Measurements from ENCODE around the gene CHMP3.
"Not testable (repeated sequence)": the region's sequence is repeated elsewhere in the genome, so short reads cannot be mapped to it uniquely, and the experiment has no call there.

CHMP3 gene

GRCh38 chr2:86512892-86513291, 50.4 kb downstream of the CHMP3 start:
- FAIRE-seq, result no peak
- no peak for DNase-seq (ENCODE audit: low spot score)

GRCh38 chr2:86512034-86512433, 51.2 kb downstream of the CHMP3 start:
- DNase-seq (ENCODE audit: low spot score), result no peak
- no peak for FAIRE-seq

GRCh38 chr2:86510436-86510933, 52.8 kb downstream of the CHMP3 start:
- FAIRE-seq (no peak), DNase-seq (ENCODE audit: low spot score) (no peak)

GRCh38 chr2:86507600-86507999, 55.6 kb downstream of the CHMP3 start:
- DNase-seq (ENCODE audit: low spot score) (no peak), FAIRE-seq (no peak)

- FAIRE-seq (no peak), DNase-seq (ENCODE audit: low spot score) (no peak)
These were observed 62.7 kb downstream of the CHMP3 start for GRCh38 chr2:86500325-86501083.

GRCh38 chr2:86499326-86499725, 63.9 kb downstream of the CHMP3 start:
- DNase-seq (ENCODE audit: low spot score) (no peak), FAIRE-seq (no peak)

GRCh38 chr2:86498468-86499260, 64.6 kb downstream of the CHMP3 start:
- no peak for DNase-seq (ENCODE audit: low spot score)

GRCh38 chr2:86496391-86496790, 66.9 kb downstream of the CHMP3 start:
- DNase-seq (ENCODE audit: low spot score), result not testable (repeated sequence)

More at GRCh38 chr2:86498468-86499260, 64.6 kb downstream of the CHMP3 start:
- FAIRE-seq, result no peak

GRCh38 chr2:86492048-86492453, 71.2 kb downstream of the CHMP3 start:
- DNase-seq (ENCODE audit: low spot score) (no peak), FAIRE-seq (no peak)

More at GRCh38 chr2:86496391-86496790, 66.9 kb downstream of the CHMP3 start:
- not testable (repeated sequence) for FAIRE-seq

GRCh38 chr2:86491088-86491487, 72.2 kb downstream of the CHMP3 start:
- DNase-seq (ENCODE audit: low spot score) (no peak), FAIRE-seq (no peak)

GRCh38 chr2:86490245-86490644, 73.0 kb downstream of the CHMP3 start:
- DNase-seq (ENCODE audit: low spot score) (no peak), FAIRE-seq (no peak)

- no peak for DNase-seq (ENCODE audit: low spot score)
- no peak for FAIRE-seq
These were observed 73.7 kb downstream of the CHMP3 start for GRCh38 chr2:86489542-86489941.

- no peak for DNase-seq (ENCODE audit: low spot score)
These were observed 74.5 kb downstream of the CHMP3 start for GRCh38 chr2:86488561-86489250.

GRCh38 chr2:86487062-86487461, 76.2 kb downstream of the CHMP3 start:
- FAIRE-seq, result no peak

More at GRCh38 chr2:86488561-86489250, 74.5 kb downstream of the CHMP3 start:
- FAIRE-seq, result no peak

GRCh38 chr2:86485802-86486201, 77.4 kb downstream of the CHMP3 start:
- FAIRE-seq (no peak), DNase-seq (ENCODE audit: low spot score) (no peak)

More at GRCh38 chr2:86487062-86487461, 76.2 kb downstream of the CHMP3 start:
- no peak for DNase-seq (ENCODE audit: low spot score)

- DNase-seq (ENCODE audit: low spot score), result no peak
- FAIRE-seq, result no peak
These were observed 78.1 kb downstream of the CHMP3 start for GRCh38 chr2:86485103-86485502.

GRCh38 chr2:86484385-86484784, 78.9 kb downstream of the CHMP3 start:
- FAIRE-seq, result no peak
- DNase-seq (ENCODE audit: low spot score), result no peak

GRCh38 chr2:86482034-86482433, 81.2 kb downstream of the CHMP3 start:
- DNase-seq (ENCODE audit: low spot score) (no peak), FAIRE-seq (no peak)

- DNase-seq (ENCODE audit: low spot score) (no peak), FAIRE-seq (no peak)
These were observed 83.1 kb downstream of the CHMP3 start for GRCh38 chr2:86480105-86480504.

GRCh38 chr2:86477349-86477748, 85.9 kb downstream of the CHMP3 start:
- FAIRE-seq (no peak), DNase-seq (ENCODE audit: low spot score) (no peak)

- FAIRE-seq (no peak), DNase-seq (ENCODE audit: low spot score) (no peak)
These were observed 86.3 kb downstream of the CHMP3 start for GRCh38 chr2:86476918-86477317.

GRCh38 chr2:86476092-86476491, 87.2 kb downstream of the CHMP3 start:
- DNase-seq (ENCODE audit: low spot score), result no peak
- no peak for FAIRE-seq
